GM18511 (cell line): ENCODE data around the gene LHPP.

ENCODE experiments used
- ATAC-seq: cut with Tn5 transposase; IDR thresholded peaks from one replicate; pipeline ENCODE4 v1.9.1; 2021; ENCODE audit warnings: mild to moderate bottlenecking, moderate library complexity; ENCODE audit not compliant: unreplicated experiment

The LHPP gene

DNA sequence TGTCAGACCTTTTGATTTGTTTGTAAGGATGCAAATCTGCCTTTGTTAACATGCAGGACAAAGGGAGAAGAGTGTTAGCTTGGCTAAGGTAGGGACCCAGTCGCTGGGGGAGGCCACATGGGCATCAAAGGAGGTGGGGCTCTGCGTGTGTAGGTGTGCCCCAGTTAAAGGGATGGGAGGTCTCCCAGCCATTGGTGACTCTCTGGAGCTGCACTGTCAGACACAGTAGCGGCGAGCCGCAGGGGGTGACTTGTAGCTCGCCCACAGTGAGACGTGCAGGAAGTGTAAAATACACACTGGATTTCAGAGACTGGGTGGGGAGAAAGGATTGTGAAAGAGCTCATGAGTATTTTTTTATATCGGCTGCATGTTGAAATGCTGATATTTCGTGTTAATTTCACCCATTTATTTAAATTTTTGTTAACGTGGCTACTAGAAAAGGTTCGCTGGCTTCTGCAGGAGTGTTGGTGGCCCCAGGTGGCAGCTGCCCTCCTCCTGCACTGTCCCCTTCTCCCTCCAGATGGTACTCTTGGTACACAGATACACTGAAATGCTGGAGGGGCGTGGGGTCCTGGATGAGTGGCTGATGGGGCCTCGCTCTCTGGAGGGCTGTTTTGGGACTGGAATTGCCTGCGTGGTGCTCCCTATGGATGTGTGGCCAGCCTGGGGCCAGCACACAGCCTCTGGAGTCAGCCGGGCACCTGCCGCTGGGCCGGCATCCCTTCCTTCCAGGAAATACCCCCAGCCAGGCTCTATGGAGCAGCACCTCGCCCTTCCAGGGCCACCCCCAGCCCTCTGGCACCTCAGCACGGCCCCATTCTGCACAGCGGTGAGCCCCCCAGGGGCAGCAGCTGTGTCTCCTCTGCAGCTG lies 59.2 kb downstream of the LHPP start:
- no peak for ATAC-seq

DNA sequence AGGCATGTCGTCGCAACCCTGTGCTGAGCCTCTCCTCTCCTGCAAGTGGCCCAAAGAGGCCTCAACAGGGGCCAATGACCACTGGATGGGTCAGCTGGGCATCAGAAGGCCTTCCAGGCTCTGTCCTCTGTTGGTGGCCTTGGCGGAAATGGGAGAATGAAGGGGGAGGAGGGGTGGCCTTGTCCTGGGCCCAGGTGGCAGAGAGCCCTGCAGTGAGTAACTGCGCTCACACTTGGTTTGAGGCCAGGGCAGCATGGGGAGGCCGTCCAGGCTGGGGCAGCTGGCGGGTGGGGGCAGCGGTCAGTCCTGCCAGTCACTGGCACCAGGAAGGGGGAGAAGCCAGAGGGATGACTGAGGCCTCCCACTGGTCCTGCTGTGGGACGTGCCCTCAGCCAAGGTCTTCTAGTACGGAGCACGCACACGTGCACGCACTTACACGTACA lies 59.8 kb downstream of the LHPP start:
- ATAC-seq, result no peak

DNA sequence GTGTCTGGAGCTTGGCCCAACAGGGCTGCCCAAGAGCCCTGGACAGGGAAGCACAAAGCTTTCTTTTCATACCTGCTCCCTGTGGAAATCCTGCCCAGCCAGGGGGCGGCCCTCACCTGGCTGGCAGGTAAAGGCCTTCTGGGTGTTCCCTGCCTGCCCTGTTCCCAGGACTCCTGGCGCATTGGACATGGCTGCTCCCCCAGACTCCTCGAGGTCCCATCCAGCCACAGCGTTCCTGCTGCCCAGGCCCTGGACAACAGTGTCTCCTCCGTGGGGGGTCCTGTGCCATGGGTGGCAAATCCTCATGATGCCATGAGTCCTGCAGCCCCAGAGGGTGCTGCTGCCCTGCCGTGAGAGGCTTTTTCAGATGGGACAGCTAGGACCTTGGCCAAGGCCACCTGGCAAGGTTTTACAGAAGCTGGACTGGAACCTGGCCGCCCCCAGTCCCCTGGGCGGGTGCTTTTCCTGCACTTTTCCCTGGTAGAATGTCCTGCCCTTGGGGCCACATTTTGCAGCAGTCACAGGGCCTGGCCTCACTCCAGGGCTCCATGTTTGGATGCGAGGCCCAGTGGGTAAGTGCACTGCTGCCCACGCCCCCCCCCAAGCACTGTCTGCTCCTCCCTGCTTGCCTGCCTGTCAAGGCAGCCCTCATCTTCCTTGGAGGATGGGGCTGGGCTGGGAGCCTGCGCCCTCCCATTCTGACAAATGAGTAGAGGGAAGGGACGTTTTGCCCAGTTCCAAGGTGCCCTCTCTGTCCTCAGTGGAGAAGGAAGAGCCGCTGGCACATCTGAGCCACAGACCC lies 60.7 kb downstream of the LHPP start:
- no peak for ATAC-seq

DNA sequence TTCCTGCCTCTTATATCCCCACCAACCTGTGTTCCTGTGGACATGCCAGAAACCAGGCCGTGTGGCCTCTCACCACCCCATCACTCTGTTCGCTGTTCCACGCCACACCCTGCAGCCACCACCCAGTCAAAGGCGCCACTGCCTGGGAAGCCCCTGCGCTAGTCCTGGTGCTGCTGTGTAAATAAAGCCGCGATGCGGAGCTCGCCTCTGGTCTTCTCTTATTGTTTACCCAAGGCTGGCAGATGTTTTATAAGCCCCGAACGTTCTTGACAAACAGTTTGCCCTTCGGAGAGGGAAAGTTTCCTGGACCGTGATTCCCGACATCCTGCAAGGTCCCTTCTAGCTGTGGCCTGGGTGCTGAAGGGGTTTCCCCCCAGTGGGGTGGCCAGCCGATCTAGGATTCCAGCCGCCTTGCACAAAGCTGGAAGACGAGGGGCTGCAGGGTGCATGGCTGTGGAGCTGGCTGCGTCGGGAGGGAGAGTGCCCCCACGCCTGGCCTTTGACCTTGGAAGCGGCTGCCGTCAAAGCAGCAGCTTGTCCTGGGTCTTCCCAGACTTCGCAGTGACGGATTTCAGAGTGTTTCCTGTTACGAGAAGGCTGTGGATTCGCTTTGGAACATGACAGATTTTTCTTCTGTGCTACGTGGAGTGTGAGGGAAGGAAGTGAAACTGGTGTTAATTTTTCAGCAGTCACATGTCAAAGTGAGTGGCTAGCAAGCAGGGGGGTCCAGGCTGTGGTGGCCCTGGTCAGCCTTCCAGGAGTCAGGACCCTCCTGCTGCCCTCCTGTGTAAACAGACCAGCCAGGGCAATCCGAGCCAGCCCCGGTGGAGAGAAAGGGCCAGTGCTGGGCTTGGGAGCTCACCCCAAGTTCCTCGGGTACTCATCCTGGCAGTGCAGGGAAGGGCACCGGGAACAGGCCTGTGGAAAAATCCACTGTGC lies 61.6 kb downstream of the LHPP start:
- ATAC-seq, result no peak

DNA sequence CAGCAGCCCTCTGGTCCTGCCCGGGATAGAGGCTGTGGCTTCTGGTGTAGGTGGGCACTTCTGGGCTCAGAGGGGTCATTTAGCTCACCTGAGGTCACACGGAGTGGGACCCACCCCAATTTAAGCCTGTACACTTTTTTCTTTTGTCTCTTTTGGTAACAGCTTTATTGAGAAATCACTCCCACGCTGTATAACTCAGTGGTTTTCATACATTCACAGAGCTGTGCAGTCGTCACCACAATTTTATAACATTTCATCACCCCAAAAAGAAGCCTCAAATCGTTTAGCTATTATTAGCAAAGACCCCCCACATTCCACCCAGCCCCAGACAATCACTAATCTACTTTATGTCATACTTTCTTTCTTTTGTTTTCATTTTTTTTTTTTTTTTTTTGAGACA lies 62.3 kb downstream of the LHPP start:
- no peak for ATAC-seq

DNA sequence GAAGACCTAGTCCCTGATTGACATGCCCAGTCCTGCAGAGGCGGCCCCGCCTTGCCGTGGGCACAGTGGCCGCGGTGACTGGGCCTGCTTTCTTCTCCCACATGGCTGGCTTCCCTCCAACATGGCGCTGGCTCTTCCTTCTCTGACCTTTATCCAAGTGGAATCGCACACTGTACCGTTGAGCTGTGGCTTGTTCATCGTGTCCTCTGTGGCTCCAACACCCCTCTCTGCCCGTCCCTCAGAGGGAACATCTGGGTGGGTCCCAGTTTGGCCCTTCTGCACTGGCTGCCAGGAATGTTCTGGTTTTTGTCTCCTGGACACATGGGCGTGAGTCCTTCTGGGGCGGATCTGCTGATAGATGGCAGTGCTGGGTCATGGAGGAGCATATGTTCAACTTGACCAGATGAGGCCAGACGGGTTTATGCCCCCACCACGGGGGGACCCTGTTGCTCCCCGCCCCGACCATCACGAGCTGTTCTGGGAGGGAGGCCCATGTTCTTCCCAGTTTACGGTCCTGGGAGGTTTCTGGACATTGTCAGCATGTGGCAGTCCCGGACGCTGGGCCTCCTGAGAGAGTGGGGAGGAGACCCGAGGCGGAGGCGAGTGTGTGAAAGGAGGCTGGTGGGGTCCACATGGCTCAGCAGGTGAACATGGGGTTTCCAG lies 63.5 kb downstream of the LHPP start:
- no peak for ATAC-seq

DNA sequence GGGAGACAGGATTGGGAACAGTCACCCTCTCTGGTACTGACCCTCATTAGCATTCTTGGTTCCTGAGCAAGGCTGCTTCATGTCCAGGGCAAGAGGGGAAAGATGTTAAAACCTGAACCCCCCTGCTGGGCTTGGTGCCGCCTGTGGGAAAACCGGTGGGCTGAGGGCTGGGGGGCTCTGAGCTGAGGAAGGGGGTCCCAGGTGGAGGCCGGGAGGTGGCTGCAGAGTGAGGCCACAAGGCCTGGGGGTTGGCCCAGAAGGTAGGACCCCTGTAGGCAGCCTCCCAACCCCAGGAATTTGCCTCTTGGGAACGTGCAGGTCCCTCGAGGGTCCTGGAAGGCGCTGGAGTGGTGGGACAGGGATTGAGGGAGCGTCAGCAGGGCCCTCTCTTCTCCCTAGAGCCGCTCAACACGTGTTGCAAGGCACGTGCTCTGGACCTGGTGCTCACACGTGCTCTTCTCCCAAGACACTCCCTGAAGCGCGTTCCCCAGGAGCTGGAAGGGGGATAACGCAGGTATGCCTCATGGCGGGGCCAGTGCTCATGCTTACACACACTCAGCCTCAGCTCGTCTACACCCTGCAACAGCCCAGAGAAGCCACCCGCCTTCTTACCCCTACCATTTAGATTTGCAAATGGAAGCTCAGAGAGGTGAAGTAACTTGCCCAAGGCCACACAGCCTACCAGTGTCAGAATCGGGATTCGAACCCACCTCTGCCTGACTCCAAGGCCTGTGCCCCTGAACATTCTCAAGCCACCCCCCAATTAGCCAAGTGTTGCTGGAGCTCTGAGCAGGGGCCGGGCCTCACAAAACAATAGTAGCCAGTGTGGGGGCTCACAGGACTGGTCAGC lies 64.4 kb downstream of the LHPP start:
- no peak for ATAC-seq

DNA sequence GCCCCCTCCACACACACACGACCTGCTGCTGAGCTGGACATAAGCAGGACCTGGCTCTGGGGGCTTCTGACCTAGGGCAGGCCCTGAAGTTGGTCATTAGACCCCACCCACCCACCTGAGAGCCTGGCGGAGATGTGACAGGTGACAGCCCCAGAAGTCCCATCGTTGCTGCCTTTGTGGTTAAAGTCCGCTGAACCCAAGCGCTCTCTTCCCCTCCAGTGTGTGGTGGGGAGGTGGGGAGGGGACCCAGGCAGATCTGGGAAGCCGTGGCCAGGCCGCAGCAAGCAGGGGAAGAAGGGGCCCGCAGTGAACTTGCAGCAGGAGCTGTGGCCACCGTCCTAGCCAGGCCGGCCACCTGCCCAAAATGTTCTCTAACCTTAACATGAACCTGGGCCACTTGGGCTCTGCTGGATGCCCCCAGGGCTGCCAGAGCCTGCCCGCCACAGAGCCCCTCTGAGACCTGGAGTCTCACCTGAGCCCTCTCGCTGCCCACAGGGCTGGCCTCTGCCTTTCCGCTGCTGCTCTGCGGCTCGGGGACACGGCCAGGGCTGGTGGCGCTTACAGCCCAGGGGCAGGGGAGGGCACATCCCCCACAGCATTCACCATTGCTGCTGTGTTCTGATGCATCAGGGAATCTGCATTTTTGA lies 65.1 kb downstream of the LHPP start:
- no peak for ATAC-seq

DNA sequence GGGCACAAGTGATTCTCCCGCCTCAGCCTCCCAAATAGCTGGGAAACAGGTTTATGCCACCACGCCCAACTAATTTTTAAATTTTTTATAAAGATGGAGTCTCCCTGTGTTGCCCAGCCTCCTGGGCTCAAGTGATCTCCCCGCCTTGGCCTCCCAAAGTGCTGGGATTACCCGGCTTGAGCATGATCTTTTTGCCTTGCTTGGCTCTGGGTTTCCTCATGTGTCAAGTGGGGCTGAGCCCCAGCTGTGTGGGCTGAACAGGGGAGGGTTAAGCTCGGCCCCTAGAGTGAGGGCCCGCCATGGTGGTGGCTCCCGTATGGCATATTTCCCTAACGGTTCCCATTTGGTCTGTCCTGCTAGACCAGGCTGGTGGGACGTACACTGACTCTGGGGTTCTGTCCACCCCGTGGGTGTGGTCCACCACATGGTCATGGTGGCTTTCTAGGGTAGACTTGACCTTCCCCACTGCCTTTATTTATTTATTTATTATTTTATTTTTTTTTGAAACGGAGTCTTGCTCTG lies 66.3 kb downstream of the LHPP start:
- ATAC-seq, result no peak

DNA sequence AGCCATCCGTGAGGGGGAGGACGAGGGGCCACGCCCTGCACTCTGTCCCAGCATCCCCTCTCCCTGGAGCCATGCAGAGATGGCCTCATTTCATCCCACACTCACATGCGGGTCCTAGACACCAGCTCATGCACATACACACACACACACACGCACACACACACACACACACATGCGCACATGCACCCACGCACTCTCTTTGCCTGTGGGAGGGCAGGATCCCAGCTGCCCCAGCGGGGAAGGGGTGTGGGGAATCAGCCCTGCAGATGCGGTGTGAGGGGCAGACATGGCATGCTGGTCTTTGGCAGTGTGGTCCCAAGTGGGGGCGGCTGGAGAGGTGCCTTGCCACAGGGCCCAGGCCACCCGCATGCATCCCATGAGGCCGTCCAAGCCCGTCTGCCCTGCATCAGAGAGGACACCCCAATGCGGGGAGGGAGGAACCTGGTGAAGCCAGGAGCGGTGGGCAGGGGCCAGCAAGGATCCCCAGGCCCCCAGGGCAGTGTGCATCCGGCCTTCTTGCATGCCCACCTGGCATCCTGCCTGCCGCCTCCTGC lies 68.1 kb downstream of the LHPP start:
- ATAC-seq, result peak; percentile 23

DNA sequence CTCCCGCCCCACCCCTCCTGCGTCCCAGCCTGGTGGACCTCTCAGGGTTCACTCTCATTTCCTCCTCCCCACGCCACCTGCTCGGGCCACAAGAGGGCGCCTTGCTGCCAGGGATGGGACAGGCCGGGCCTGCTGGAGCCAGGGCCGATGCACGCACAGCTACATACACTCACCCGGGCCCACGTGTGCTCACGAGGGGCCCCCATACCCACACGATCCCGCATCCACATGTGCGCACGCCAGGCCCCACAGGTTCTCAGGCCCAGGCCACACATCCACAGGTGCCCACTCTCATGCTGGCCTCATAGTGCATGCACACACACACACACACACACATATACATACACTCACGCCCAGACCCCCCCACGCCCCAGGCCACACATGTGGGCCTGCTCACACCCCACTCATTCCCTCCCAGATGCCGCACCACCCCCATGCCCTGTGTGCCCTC lies 68.6 kb downstream of the LHPP start:
- ATAC-seq, result peak; percentile 90

DNA sequence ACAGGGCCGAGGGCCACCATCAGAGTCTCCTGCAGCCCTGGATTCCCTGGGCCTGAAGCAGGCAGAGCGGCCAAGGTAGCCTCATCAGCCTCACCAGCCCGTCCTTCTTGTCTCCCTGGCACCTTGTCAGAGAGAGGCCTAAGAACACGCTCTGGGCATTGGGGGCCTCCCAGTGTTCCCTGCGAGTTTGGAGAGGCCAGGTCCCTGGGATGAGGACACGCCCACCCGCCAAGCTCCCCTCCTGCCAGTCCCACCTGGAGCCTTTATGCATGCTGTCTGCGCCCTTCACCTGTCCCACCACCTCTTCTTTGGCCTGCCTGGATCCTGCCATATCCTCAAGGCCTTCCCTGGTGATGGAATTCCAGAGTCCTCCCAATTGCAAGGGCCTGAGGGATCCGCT lies 69.2 kb downstream of the LHPP start:
- no peak for ATAC-seq

DNA sequence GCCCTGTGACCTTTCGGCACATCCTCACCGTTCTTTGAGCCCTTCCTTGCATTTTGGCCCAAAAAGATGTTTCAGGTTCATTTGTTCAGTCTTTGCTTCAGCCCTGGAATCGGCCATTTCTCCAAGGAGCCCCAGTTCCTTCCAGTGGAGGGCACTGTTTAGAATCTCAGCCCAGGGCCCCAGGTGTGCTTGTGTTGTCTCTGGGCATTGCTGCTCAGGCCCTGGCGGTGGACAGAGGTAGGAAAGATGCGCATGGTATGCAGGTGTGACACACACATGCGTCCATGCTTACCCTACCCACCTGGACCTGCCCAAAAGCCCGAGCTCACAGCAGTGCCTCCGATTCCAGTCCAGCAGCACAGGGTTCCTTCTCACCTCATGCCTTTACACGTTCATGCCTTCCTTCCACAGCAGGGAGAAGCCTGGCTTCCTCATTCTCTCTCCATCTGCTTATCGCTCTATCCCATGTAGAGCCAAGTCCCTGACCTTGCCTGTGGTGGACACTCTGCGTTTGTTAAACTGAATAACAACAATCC lies 70.6 kb downstream of the LHPP start:
- ATAC-seq, result no peak

DNA sequence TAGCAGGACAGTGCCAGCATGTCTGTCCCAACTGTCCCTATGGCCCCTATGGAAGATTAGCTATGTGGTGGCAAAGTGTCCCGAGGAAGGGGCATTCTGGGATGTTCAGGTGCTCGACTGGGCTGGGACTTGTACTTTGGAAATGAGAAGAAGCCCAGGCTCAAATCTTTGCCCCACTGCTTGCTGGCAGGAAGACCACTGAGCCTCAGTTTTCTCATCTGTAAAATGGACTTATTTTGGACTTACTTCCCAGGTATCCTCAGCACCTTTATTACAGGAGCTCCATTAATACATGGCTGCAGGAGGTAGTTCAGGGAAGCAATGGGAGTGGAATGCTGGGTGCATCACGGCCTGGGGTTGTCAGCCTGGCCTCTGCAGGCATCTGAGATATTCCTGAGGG lies 71.2 kb downstream of the LHPP start:
- no peak for ATAC-seq

DNA sequence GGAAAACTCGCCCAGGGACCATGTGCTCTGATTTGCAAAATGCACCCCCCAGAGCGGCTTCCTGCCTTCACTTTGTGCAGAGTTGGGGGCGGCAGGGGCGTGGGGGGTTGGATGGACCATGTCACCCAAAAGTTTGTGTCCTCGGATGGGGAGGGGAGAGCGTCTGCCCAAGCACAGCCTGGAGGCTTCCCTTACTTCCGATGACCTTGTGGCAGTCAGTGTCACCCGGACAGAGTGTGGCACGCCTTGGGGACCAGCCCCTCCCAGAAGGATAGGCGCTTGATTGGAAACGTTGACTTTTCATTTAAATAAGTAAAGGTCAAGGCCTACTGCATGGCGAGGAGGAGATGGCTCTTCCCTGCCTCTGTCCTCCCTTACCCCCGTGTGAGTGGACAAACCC lies 71.6 kb downstream of the LHPP start:
- ATAC-seq, result no peak

DNA sequence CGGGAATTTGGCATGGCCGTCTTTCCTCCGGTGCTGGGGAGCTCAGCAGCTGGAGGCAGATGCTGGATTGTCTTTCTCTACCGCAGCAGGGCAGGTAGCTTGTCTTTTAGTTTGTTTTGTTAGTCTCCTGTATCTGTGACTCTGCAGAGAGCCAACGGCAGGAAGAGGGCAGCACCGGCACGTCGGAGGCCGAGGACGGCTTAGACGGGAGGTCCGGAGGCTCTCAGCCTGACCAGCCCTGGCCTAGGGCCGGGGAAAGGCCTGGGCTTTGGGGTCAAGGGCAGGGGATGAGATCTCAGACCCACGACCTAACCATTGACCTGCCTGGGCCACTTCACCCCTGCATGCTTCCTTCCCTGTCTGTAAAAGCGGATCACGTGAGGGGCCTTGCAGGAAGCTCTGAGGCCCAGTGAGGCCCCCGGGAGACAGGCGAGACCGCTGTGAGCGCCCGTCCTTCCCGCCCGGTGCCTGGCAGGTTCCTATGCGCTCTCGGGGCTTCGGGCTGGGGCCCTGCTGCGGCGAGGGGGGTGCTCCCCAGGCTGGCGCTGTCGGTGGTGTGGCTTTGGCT lies 72.7 kb downstream of the LHPP start:
- peak; percentile 40 for ATAC-seq

DNA sequence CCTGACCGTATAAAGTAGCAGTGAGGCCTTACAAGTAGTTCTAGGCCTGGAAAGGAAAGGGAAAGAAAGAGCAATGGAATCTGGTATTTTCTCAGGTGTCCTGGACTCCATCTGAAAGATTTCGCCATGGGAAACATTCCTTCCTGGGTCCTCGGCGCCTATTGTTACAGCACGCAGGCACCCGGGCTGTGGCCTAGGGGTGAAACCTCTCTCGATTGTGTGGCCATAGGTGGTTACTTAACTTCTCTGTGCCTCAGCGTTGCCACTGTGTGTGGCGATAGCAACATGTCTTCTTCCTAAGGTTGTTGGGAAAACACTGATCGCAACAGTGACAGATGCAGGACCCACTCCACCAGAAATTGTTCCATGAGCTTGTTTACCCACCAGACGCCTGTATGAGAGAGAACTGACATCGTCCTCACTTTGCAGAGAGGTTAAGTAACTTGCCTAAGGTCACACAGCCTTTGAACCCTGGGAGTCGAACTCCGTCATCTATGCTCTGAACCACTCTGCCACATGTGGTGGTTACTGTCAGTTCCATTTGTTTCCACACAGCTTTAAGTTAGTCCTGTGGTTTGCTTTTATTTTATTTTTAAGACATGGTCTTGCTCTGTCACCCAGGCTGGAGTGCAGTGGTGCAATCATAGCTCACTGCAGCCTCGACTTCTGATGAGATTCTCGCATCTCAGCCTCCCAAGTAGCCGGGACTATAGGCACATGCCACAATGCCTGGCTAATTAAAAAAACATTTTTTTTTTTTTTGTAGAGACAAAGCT lies 73.4 kb downstream of the LHPP start:
- ATAC-seq, result no peak
